Stimulated activated CD4-positive, alpha-beta T cell treated with anti-CD3 and anti-CD28 coated beads, Interleukin-2, amount 100 ng/mL, for 48 hours (primary cell): Measurements from ENCODE around the gene OTOF.

Experiments used
- DNase-seq, 2 donors: peaks; one replicate each; pipeline ENCODE4 v3.0.0-alpha.2; 2020

The OTOF gene

DNA sequence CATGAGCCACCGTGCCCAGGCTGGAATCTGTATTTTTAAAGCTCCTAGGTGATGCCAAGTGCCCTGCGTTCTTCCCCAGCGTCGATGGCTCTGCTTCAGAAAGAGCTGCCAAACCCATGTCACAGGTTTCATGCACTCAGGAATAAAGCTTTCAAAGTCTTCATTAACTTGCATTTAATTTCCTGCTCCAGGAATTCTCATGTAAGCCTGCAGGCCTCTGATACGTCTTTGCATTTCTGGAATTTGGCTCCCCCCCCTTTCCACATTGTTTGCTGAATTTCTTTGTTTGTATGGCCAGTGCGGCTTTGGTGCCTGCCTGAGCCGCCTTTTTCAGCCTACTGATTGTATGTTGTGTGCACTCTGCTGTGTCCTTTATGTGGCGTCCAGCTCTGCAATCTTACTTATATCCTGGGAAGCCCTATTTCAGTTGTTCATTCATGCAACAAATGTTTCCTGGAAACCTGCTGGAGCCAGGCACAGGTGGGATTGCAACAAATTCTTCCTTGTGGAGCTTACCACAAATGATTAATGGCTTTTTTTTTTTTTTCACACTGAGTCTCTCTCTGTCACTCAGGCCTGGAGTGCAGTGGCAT lies 17.9 kb upstream of the OTOF start:
- no peak for DNase-seq

DNA sequence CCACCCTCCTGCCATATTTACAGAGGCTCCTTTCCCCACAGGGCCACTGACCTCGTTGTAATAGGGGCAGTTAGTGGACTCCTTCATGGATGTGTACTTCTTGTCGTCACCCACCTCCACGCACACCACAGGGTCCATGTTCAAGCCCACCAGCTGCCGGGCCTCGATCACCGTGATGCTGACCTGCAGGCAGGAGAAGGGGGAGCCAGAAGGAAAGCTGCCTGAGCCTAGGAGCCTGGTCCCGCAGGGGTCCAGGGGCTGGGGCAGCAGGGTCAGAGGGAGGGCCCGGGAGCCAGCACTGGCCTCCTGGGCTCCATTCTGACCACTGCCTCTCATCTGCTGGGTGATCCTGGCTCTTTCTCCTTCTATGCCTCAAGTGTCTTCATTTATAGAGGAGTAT lies 17.0 kb upstream of the OTOF start:
- no peak for DNase-seq

DNA sequence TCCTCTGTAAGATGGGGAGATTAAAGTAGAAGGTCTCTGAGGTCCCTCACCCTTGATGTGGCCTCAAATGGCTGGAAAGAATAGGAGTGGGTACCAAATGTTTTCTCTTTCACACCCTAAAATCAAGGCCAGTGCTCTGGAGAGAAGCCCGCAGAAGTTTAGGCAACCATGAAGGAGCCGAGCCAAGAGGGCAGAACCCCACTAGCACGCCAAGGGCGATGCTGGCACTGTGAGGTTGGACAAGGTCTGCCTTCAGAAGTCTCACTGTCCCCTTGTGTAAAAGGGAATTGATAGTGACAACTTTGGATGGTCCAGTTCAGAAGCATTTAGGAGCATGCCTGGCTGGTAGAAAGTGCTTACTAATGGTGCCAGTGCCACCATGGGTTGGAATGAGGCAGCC lies 16.3 kb upstream of the OTOF start:
- no peak for DNase-seq

DNA sequence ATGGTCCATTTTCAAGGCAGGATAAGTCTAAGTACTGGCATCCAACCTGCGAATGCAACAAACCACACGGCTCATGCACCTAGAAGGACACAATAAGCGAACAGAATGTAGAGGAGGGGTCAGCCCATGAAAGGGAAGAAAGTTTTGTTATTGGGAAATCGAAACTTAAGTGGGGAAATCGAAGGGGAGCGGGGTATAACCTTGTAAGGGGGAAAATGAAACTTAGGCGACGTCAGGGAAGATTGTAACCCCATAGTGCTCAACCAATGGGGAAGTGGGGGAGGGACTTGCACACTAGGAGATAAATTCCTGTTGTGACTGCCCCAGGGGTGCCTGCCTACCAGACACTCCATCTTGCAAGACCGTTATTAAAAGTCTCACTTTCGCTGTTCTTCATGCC lies 15.6 kb upstream of the OTOF start:
- DNase-seq, result no peak

DNA sequence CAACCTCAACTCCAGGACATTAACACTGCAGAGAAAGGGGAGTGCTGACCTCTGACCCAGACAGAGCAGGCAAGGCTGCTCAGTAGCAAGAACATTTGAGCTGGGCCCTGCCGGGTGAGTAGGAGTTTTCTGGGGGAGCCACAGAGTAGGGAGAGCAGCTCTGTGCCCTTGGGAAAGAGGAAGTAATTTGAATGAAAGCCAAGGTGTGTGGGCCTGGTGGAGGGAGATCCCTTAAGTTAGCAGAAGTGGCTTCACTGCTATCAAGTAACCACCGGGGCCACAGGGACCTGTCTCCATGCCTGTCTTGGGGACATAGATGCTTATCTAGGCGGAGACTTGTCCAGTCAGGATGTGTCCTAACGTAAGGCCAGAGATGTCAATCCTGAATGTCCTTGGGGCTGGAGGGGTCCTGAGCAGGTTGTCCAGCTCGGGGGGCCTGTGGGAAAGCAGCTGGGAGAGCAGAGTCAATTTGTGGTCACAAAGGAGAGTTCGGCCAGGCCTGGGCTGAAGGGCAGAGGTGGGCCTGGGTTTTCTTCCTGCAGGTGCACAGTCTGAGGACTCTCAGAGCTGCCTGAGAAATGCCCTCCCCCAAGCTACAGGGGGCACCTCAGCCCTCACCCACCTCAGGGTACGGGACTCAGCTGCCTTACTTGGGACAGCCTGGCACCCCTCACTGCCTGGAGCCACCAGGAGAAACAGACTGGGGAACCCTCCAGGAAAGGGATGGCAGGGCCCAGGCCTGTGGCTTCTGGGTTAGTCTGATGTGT lies 15.0 kb upstream of the OTOF start:
- no peak for DNase-seq

DNA sequence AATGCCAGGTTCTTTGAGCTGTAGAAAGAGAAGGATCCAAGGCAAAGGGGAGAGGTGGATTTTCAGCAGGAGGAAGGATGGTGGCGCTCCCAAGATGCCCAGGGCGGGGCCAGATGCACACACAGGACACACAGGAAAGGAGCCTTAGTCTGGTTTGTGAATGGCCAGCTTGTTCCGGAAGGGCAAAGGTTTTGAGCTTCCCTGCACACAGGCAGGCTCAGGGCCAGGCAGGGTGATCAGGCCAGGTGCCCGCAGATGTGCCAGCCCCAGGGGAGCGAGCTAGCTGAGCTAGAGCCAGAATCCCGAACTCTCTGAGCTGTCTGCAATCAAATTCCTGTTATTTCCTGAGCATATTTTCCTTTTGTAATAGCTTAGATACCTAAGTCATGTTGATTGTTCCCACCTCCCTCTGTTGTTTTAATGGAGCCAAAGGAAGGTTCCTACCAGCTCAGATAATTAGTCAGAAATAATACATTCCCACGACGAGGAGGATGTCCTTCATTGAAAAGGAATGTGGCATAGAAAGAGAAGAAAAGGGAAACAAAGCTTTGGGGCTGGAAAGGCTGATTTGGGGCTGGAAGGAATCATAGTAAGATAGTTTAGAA lies 13.7 kb upstream of the OTOF start:
- no peak for DNase-seq

DNA sequence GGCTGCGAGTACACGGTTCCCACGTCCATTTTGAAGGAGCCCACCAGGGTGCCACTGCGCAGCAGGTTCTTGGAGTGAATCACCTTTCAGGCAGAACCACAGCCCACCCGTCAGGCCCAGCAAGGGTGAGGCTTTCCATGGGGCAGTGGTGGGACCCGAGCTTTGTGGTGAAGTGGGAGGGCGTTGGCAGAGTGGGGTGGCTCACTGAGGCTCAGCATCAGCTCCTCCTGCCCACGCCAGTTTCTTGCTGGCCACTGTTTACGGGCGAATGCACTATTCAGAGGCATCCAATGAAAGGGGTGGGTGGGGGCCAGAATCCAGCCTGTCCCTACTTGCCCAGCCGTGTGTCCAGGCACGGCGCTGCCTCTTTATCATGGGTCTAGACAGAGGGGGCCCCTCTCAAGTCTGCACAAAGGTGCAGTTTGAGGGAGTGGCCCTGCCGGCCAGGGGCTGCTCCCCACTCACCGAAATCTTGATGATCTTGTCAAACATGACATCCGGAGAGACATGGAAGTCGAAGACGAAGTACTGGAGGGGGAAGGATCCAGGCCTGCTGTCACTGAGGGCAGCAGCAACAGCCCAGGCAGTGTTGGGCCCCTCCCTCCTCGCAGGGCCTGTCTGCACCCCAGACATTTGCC lies 11.4 kb upstream of the OTOF start:
- DNase-seq, result no peak

DNA sequence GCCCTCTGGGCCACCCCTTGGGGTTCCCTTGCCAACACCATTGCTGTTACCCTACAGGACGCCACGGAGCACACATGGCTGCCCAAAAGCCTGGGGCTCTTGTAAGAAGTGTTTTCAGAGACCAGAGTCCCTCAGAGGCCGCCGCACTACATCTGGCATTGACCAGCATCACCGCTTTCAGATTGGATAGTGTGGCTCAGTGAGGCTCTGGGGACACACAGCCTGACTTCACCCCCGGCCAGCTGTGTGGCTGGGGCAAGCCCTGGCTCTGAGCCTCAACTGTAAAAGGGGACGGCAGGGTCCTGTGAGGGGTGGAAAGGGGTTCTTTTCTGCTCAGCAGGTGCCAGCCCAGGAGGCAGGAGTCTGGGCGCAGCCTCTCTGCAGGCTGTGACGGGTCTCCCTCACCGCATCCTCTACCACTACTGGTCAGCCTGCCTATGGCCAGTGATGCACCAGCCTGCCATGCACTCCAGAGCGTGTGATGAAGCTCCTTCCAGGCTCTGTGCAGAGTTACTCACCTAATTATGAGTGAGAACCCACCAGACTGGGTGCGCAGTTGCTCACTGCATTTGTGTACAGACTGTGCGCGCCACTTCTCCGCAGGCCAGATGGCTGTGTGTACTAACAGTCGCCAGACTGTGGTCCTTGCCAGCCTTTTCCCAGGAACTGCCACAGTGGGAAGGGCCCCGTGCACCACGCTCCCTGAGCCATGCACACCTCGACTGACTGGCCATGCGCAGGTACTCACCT lies 10.7 kb upstream of the OTOF start:
- no peak for DNase-seq

DNA sequence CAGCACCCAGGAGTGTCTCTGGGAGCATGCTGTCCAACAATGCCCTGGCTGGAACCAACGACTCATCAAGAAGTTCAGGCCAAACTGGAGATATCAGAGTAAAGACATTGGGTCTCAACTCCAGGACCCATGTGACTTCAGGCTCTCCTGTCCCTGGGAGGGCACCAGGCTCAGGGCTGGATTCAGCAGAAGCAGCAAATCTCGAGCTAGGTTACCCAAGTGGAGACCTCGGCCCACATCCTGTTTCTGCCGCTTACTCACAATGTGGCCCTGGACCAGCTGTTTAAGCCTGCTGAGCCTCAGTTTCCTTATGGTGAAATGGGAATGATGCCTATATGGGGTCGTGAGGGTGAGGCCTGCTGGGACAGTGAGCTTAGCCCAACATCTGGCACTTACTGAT lies 9.3 kb upstream of the OTOF start:
- DNase-seq, result no peak

DNA sequence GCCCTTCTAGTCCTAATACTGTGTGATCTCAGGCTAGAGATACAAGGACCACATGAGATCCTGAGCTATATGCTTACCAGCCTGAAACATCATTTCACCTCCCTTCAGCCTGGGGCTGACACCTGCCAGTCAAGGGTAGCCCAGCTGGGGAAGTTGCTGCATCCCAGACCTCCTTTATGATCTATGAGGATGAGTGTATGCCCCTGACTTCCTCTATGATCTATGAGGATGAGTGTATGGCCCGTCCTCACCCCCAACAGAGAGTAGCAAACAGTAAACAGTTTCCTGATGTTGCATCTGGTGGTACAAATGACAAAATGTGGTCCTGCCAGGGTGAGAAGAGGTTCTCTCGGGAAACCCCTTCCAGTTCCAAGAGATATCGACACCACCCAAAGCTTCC lies 8.9 kb upstream of the OTOF start:
- no peak for DNase-seq

DNA sequence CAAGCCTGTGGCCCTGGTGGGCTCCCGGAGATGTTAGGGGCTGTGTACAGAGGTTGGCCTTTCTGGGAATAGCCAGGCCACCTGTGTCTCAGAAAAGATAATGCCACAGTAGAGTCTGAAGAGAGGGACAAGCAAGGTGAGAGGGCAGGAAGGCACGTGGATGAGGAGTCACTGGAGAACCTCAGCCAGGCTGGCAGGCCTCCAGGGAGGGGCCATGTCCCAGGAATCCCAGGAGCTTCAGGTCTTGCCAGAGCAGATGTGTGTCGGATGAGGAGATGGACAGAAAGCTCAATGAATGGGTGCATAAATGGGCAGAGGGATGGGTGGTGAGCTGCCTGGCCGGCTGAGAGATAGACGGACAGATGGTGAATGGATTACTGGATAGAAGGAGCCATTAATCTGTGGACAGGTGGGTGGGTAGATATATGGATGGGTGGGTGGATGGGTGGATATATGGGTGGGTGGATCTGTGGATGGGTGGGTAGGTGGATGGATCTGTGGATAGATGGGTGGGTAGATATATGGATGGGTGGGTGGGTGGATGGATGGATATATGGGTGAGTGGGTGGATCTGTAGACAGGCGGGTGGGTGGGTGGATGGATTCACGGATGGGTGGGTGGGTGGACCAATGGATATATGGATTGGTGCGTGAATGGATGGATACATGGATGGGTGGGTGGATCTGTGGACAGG lies 7.9 kb upstream of the OTOF start:
- DNase-seq, result no peak

DNA sequence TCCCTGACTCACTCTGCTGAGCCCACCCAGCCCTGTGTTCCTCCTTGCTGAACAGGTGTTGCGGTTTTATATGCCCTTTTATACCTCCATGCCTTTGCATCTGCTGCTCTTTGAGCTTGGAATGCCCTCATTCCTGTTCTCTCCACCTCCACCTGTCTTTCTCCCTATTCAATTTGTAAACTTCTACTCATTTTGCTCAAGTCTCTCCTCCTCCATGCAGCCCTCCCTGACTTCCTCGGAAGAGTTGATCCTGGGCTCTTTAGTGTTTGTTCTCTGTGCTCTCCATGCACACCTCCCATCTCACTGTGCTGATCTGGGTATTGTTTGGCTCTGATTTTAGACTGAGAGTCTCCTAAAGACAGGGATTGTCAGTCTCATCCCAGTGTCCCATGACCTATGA lies 7.2 kb upstream of the OTOF start:
- DNase-seq, result no peak

DNA sequence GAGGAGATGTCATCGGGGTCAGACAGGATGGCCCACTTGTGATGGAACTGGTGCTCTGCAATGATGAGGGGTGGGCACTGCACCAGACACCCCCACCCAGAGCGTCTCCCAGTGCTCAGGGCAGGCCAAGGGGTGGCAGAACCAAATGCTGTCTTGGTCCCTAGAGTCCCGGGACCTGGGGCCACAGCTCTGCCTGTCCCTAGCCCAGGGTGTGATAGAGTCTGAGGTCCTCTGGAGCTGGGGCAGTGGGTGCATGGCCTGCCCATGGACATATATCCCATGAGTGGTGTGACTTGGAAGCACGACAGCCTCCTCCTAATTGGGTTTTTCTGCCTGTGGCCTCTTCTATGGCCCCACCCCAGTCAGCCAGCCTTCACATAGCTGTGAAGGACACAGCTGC lies 6.7 kb upstream of the OTOF start:
- DNase-seq, result no peak

DNA sequence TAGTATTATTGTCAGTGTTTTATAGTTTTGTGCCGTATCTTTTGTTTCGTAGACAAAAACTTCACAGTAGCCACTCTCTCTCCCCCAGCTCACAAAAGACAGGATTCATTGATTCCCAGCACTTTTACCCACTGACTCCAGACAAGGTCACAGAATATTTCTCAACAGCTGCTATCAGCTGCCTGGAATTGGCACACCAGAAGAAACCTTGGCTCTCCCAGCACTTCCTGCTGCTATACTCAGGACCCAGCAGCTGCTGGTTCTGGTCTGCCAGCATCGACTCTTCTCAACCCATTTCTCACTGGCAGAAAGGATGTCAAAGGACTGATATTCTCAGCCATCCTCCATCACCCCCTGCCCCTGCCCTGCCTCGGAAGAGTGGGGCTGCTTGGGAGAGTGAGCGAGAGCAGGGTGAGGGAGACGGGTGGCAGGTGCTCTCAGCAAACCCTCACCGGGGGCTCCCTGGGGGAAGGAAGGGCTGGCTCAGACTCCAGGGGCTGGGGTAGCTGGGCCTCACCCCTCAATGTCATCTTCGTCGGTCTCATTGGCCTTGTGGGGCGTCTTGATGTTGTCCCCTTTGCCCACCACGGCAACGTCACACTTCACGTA lies 6.1 kb upstream of the OTOF start:
- no peak for DNase-seq

DNA sequence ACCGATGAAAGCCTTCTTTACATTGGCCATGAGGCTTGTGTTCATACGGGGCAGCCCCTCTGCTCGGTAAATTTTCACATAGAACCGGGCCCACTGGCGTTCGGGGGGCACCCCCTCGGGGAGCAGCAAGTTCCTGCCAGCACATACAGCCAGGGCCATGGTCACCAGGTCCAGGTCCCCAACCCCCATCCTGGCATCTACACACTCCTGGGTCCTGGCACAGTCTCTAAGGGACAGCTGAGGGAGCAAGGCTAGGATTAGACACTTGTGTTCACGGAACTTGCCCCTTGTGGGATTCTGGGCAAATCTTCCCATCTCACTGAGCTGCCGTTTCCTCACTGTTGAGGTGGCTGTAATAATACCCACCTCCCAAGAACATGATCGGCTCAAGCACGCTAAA lies 5.6 kb upstream of the OTOF start:
- no peak for DNase-seq

DNA sequence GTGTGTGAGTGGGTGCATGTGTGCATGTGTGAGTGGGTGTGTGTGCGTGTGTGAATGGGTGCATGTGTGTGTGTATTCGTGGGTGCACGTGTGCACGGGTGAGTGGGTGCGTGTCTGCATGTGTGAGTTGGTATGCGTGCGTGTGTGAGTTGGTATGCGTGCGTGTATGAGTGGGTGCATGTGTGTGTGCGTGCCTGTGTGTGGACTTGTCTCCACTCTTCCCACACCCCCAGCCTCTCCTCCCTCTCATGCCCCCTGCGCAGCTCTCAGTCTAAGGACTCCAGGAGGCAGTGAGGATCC lies 5.1 kb upstream of the OTOF start:
- DNase-seq, result no peak

DNA sequence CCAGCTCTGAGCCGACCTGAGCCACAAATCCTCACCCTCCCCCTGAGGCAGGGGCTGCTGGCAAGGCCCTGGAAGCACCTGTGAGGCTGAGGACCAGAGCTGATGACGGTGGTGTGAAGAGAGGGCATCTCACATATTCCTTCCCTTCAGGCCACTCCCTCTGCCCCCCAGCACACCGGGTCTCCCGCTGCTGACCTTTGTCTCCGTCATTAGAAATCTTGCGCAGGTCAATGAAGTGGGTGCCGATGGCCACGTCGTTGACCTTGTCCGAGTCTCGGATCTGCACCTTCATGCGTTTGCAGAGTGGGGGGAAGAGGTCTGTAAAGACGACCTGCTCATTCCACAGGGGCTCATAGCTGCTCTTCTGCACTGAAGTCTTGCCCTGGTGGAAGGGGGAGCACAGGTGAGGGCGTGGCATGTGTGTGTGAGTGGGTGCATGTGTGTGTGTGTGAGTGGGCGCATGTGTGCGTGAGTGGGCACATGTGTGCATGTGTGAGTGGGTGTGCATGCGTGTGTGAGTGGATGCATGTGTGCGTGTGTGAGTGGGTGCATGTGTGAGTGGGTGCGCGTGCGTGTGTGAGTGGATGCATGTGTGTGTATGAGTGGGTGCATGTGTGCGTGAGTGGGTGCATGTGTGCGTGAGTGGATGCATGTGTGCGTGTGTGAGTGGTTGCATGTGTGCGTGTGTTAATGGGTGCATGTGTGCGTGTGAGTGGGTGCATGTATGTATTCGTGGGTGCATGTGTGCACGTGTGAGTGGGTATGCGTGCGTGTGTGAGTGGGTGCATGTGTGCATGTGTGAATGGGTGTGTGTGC lies 4.5 kb upstream of the OTOF start:
- DNase-seq, result no peak

DNA sequence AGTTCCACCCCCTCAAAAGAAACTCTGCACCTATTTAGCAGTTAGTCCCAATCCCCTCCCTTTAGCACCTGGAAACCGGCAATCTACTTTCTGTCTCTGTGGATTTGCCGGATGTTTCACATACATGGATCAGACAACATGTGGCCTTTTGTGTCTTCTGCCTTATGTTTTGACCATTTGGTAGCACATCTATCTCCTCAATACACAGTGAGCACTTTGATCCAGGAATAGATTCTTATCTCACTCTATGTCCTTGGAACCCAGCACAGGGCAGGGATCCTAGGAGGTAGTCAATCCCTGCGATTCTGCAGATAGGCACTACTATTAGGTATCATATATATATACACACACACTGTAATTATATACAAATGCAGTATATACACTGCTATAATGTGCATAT lies 3.8 kb upstream of the OTOF start:
- DNase-seq, result no peak

DNA sequence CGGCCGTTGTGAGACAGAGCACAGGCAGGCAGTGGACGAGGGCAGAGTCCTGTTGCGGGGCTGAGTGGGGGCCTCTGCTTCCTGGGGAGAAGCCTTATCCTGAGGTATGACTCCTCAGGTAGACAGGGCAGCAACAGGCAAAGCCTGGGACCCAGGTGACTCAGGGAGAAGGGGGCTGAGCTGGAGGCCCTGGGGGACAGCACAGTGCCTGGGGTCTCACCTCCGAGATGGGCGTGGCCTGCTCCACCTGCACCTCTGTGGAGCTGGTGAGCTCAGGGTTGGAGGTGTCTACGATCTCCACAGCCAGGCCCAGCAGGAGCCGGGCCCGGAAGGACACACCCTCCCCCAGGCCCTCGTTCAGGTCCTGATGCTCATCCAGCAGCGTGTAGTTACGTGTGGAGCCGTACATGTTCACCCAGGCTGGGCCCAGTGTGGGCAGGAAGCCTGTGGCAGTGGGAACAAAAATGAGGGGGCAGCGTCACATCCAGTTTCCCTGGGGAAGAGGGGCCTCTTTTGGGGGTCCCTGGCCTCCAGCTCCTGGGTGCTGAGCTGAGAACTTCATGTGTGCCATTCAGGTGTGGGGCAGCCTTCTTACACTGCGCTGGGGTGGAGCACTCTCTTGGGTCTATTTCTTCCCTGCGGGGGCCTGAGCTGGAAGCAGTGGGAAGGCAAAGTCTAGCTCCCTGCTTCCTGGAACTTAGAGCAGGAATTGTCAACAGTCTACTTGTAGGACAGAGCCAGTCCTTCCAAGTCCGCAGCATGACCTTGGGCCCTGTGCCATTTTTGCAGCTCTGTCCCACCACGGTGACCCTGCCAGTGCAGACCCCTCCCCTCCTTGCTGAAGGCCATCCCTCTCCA lies 2.9 kb upstream of the OTOF start:
- no peak for DNase-seq

DNA sequence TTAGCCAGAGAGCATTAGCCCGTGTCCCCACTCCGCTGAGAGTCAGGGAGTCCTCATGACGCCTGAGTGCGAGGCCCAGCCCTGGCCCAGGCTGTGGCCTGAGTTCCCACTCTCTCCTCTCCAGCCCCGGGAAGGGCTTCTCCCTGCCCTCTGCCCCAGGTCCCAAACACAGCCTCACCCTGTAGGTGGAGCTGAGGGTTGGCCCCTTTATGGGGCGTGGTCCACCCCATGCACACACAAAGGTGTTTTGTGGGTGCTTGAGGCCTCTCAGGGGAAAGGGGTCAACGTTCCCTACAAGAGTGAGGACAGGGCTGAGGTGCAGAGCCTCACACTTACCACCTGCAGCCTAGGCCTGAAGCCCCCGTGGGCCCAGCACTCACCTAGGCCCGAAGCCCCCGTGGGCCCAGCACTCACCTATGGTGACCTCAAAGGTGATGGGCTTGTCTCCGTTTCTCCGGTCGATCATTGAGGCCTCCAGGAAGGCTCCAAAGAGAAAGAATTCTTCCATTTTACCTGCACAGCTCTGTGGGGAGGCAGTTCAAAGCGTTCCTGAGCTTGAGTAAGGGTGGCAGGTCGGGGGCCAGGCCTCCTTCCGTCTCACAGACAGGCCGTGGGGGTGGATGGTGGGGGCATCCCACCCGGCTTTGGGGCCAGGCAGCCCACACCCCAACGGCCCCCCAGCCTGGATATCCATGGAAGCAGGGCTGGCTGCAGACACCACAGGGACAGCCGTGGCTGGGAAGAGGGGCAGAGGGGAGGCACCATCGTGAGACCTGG lies 2.1 kb upstream of the OTOF start:
- no peak for DNase-seq
